ENCODE data around the gene GPC6. TPM values are rescaled to one million over a fixed set of nuclear protein-coding genes. Genes with fewer than 3 reads are reported as not detected.

The GPC6 gene
- total and polyA plus RNA-seq, 12 donors, result 0.15 to 5.4 (median 2.5) TPM

DNA sequence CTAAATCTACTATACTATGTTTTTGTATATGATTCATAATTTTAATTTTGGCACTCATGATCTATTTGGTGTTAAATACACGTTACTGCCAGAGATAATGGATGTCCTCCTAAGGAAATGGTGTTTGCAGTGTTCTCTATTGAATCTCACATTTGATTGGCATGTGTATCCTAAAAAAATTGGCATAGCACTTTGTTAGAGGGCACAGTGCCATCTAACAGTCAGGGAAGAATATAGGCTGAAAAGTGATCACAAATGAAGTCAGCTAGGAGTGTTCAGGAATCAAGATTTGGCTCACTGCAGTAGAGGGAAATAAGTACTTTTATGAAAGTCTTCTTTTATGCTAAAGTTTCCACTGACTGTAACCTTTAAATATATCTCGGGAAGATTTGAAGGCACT lies 624.6 kb downstream of the GPC6 start:
- 61 to 63% methylated on average over 2 of the region's 2 CpGs for WGBS, 2 donors

DNA sequence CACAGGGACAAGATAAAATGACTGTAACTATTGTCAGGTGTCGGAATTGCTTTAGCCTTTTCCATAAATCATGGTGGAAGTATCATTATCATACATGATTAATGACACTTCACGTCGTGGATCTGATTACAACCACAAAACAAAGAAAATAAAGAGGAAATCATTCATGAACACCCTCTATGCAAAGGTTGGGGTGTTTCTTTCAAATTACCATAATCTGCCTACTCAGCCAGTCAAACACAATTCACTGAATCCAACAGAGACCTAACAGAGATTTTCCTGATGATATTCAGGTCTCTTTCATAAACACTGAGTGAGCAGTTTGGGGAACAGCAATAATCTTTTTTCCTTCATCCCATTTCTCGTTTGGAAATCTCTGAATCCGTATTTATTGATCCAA lies 627.3 kb downstream of the GPC6 start:
- no peak overlapping the region for H3K4me3 ChIP-seq
- no peaks in the 10 kb centered on the region for H3K9me3 ChIP-seq
- H3K36me3 ChIP-seq, result no peaks in the 10 kb centered on the region
- no peaks in the 10 kb centered on the region for H3K4me1 ChIP-seq
- no peak overlapping the region for H3K27ac ChIP-seq
- no peak for ATAC-seq
- 81 to 87% methylated on average over 5 of the region's 5 CpGs for WGBS, 2 donors
- TF ChIP-seq, protein P1, sequence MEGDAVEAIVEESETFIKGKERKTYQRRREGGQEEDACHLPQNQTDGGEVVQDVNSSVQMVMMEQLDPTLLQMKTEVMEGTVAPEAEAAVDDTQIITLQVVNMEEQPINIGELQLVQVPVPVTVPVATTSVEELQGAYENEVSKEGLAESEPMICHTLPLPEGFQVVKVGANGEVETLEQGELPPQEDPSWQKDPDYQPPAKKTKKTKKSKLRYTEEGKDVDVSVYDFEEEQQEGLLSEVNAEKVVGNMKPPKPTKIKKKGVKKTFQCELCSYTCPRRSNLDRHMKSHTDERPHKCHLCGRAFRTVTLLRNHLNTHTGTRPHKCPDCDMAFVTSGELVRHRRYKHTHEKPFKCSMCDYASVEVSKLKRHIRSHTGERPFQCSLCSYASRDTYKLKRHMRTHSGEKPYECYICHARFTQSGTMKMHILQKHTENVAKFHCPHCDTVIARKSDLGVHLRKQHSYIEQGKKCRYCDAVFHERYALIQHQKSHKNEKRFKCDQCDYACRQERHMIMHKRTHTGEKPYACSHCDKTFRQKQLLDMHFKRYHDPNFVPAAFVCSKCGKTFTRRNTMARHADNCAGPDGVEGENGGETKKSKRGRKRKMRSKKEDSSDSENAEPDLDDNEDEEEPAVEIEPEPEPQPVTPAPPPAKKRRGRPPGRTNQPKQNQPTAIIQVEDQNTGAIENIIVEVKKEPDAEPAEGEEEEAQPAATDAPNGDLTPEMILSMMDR (IDR thresholded peaks at IDR 0.05), result no peak
- no peaks in the 10 kb centered on the region for H3K27me3 ChIP-seq
- DNase-seq, result no peak
- intact Hi-C loops (cut with DNase I), result no loop called here

More for the DNA sequence above, 624.6 kb downstream of the GPC6 start:
- H3K4me1 ChIP-seq, result no peaks in the 10 kb centered on the region
- ATAC-seq, result no peak
- H3K27ac ChIP-seq, result no peak overlapping the region
- intact Hi-C loops (cut with DNase I), result no loop called here
- no peaks in the 10 kb centered on the region for H3K36me3 ChIP-seq
- no peaks in the 10 kb centered on the region for H3K9me3 ChIP-seq
- TF ChIP-seq, protein P1 (IDR thresholded peaks at IDR 0.05), result no peak
- H3K4me3 ChIP-seq, result no peak overlapping the region
- no peaks in the 10 kb centered on the region for H3K27me3 ChIP-seq
- DNase-seq, result no peak

DNA sequence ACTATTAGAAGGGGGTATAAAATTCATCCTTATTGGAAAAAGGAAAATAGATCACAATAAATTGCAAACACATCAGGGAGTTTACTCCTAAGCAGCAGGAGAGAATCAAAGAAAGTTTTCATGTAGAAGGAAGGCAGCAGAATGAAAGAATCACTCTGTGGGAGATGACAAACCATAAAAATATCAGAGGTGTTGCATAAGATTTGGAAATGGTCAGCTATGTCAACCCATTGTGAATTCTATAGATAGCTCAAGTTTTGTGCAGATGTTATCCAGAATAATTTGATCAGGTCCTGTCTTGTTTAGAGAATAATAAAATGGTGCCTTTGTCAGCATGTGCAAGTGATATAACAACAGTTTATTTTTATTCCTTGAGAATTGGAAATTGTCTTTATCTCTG lies 630.5 kb downstream of the GPC6 start:
- Histone ChIP-seq H3K4me1 (peaks cover 0 to under 1% (median 0%) of the 10 kb centered on the region in 9 donors), H3K27me3 (no peaks in the 10 kb centered on the region), H3K9me3 (no peaks in the 10 kb centered on the region), H3K36me3 (no peaks in the 10 kb centered on the region), H3K4me3 (no peak overlapping the region), H3K27ac (no peak overlapping the region)
- TF ChIP-seq, protein P1 (IDR thresholded peaks at IDR 0.05), result no peak
- no peak for ATAC-seq
- DNase-seq, result no peak
- intact Hi-C loops (cut with DNase I), result no loop called here

DNA sequence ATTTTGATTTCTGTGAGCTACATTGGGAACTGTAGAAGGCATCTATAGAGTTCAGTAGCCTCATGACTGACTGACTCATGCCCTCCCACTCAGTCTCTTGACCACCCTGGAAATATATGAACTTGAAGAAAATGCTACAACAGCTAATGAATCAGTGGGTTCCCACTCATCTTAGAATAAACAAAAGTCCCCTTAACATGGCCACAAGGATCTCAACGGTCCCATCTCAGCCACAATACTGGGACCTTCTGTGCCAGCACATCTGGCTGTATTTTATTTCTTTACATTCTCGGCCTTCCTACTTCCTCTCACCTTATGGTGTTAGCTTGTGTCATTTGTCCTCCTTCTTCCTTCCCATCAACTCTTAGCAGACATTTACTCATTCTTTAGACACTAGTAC lies 633.1 kb downstream of the GPC6 start:
- no peaks in the 10 kb centered on the region for H3K27me3 ChIP-seq
- TF ChIP-seq, protein P1 (IDR thresholded peaks at IDR 0.05), result no peak
- 70 to 84% methylated on average over 2 of the region's 2 CpGs for WGBS, 2 donors
- no peak overlapping the region for H3K4me3 ChIP-seq
- no peaks in the 10 kb centered on the region for H3K9me3 ChIP-seq
- ATAC-seq, result no peak
- no peaks in the 10 kb centered on the region for H3K36me3 ChIP-seq
- intact Hi-C loops (cut with DNase I), result no loop called here
- no peak overlapping the region for H3K27ac ChIP-seq
- H3K4me1 ChIP-seq, result peaks cover 0 to 7% (median 0%) of the 10 kb centered on the region in 9 donors
- no peak for DNase-seq

Data from heart right ventricle (tissue), 16 donors.